Measurements from ENCODE around the gene ITFG1.
"Not testable (repeated sequence)": the region's sequence is repeated elsewhere in the genome, so short reads cannot be mapped to it uniquely, and the experiment has no call there.

Gene ITFG1

GRCh38 chr16:47140686-47141085 lies 320.2 kb downstream of the ITFG1 start:
- no peak for ATAC-seq
- TF ChIP-seq PATZ1 (CRISPR knock-in tag; IDR thresholded peaks at IDR 0.05; ENCODE audit: borderline replicate concordance) (no peak), OSR1 (CRISPR knock-in tag; IDR thresholded peaks at IDR 0.05) (no peak), TCF4 (CRISPR knock-in tag; IDR thresholded peaks at IDR 0.05; ENCODE audit: borderline replicate concordance) (no peak), GLIS3 (CRISPR knock-in tag; IDR thresholded peaks at IDR 0.05) (no peak), CREB5 (CRISPR knock-in tag; IDR thresholded peaks at IDR 0.05; ENCODE audit: low read depth) (no peak), SNAI2 (CRISPR knock-in tag; IDR thresholded peaks at IDR 0.05) (no peak)

- no peak for ATAC-seq
- TF ChIP-seq BACH2 (CRISPR knock-in tag; IDR thresholded peaks at IDR 0.05; ENCODE audit: borderline replicate concordance) (no peak), SNAI2 (CRISPR knock-in tag; IDR thresholded peaks at IDR 0.05) (no peak), TOX (CRISPR knock-in tag; IDR thresholded peaks at IDR 0.05; ENCODE audit: borderline replicate concordance) (no peak), CREB5 (CRISPR knock-in tag; IDR thresholded peaks at IDR 0.05; ENCODE audit: low read depth) (no peak), ISL1 (CRISPR knock-in tag; IDR thresholded peaks at IDR 0.05) (no peak), TCF4 (CRISPR knock-in tag; IDR thresholded peaks at IDR 0.05; ENCODE audit: borderline replicate concordance) (no peak), CSDC2 (CRISPR knock-in tag; IDR thresholded peaks at IDR 0.05) (no peak)
Observed at GRCh38 chr16:47139561-47140185, 321.2 kb downstream of the ITFG1 start.

- TF ChIP-seq ISL1 (CRISPR knock-in tag; IDR thresholded peaks at IDR 0.05): peak; percentile 51; the same call in 1 of the 2 replicates
- ATAC-seq: not testable (repeated sequence)
Observed at GRCh38 chr16:47137925-47138324, 322.9 kb downstream of the ITFG1 start.

GRCh38 chr16:47136099-47136842 lies 324.6 kb downstream of the ITFG1 start:
- TF ChIP-seq POU6F1 (CRISPR knock-in tag; IDR thresholded peaks at IDR 0.05; ENCODE audit: borderline replicate concordance, low read depth) (no peak), RARB (CRISPR knock-in tag; IDR thresholded peaks at IDR 0.05) (no peak), CSRNP3 (CRISPR knock-in tag; IDR thresholded peaks at IDR 0.05) (no peak), TCF4 (CRISPR knock-in tag; IDR thresholded peaks at IDR 0.05; ENCODE audit: borderline replicate concordance) (no peak), ZNF70 (CRISPR knock-in tag; IDR thresholded peaks at IDR 0.05) (no peak), ESRRG (CRISPR knock-in tag; IDR thresholded peaks at IDR 0.05) (no peak), ZFP30 (CRISPR knock-in tag; IDR thresholded peaks at IDR 0.05) (no peak), TOX (CRISPR knock-in tag; IDR thresholded peaks at IDR 0.05; ENCODE audit: borderline replicate concordance) (no peak), ISL1 (CRISPR knock-in tag; IDR thresholded peaks at IDR 0.05) (no peak), CSDC2 (CRISPR knock-in tag; IDR thresholded peaks at IDR 0.05) (no peak), PATZ1 (CRISPR knock-in tag; IDR thresholded peaks at IDR 0.05; ENCODE audit: borderline replicate concordance) (no peak), ARNTL (CRISPR knock-in tag; IDR thresholded peaks at IDR 0.05; ENCODE audit: borderline replicate concordance, low read depth) (no peak), BACH2 (CRISPR knock-in tag; IDR thresholded peaks at IDR 0.05; ENCODE audit: borderline replicate concordance) (no peak), SNAI2 (CRISPR knock-in tag; IDR thresholded peaks at IDR 0.05) (no peak), TSHZ2 (CRISPR knock-in tag; IDR thresholded peaks at IDR 0.05) (no peak), GLIS3 (CRISPR knock-in tag; IDR thresholded peaks at IDR 0.05) (no peak), ZNF8 (CRISPR knock-in tag; IDR thresholded peaks at IDR 0.05) (no peak), ZC3H10 (CRISPR knock-in tag; IDR thresholded peaks at IDR 0.05) (no peak)
- ATAC-seq: 0 out of 3 replicates have a peak, but pooled peaks have one; percentile 24
